ENCODE measurements around the gene PSPH. TPM values are rescaled to one million over a fixed set of nuclear protein-coding genes. Genes with fewer than 3 reads are reported as not detected.
A peak's percentile ranks its signal among the peaks of the same experiment; 100 is the strongest.
"Not testable (repeated sequence)": the region's sequence is repeated elsewhere in the genome, so short reads cannot be mapped to it uniquely, and the experiment has no call there.

The PSPH gene
- total and polyA plus RNA-seq, 10 of the 15 experiments (the other 5 are each of a cell fraction or from before 2014, with no cell fraction given), result 5.2 to 36.4 (median 23.9) TPM

GRCh38 chr7:56081626-56082340 lies 30.5 kb upstream of the PSPH start:
- Histone ChIP-seq H3K79me2 (ENCODE audit: control insufficient read depth, insufficient read depth, low read length) (no peaks in the 10 kb centered on the region), H3K4me2 (ENCODE audit: control insufficient read depth, insufficient read depth) (no peak overlapping the region), H3K27ac (ENCODE audit: control insufficient read depth, insufficient read depth) (no peak overlapping the region), H3K36me3 (ENCODE audit: control insufficient read depth in 2 of 2, insufficient read depth in 2 of 2, low read length in 1 of 2) (peaks cover under 1 to 1% of the 10 kb centered on the region in 2 experiments; a peak in 3 of 4 replicates), H2AFZ (ENCODE audit: control insufficient read depth, low read depth, low read length) (no peak overlapping the region), H3K9ac (ENCODE audit: control insufficient read depth, insufficient read depth, low read length) (no peak overlapping the region), H4K20me1 (ENCODE audit: control insufficient read depth, insufficient read depth) (no peaks in the 10 kb centered on the region), H3K4me3 (no peak overlapping the region), H3K27me3 (replicated peaks in 1 of 2; ENCODE audit: control insufficient read depth in 2 of 2, insufficient read depth in 2 of 2, low read length in 1 of 2) (no peaks in the 10 kb centered on the region), H3K9me3 (replicated peaks; ENCODE audit: control insufficient read depth, insufficient read depth, low read length) (no peaks in the 10 kb centered on the region), H3K4me1 (ENCODE audit: control insufficient read depth, insufficient read depth, low read length) (no peaks in the 10 kb centered on the region)
- intact Hi-C loops (cut with micrococcal nuclease; ENCODE audit: unreplicated experiment) (no loop called here), in situ Hi-C loops (cut with MboI) (no loop called here)
- no TSS peak for BruUV-seq (replicated peaks)
- ATAC-seq, result no peak
- 0 out of 2 replicates have a peak, but pooled peaks have one; percentile 28 for TF ChIP-seq POLR2A (IDR thresholded peaks at IDR 0.05; ENCODE audit: low read depth, low read length)
- no peak for TF ChIP-seq RELA (IDR thresholded peaks at IDR 0.05; ENCODE audit: borderline replicate concordance, partially characterized antibody)
- ChIA-PET SMC1A (ENCODE audit: uncharacterized antibody, unreplicated experiment) (no interaction called here), RAD21 (ENCODE audit: unreplicated experiment) (no interaction called here), CTCF (no interaction called here), POLR2A (no interaction called here)
- WGBS (ENCODE audit: insufficient coverage, insufficient replicate concordance, low lambda C conversion rate, missing lambda C conversion rate), result 95% methylated on average over 29 of the region's 29 CpGs
- DNase-seq (ENCODE audit: low read depth, low spot score), result no peak
- FAIRE-seq, result no peak

- H3K36me3 ChIP-seq (ENCODE audit: control insufficient read depth in 2 of 2, insufficient read depth in 2 of 2, low read length in 1 of 2); CTCF ChIA-PET; BruUV-seq (replicated peaks); in situ Hi-C loops (cut with MboI); DNase-seq (ENCODE audit: low read depth, low spot score); POLR2A ChIA-PET; H3K27me3 ChIP-seq (replicated peaks in 1 of 2; ENCODE audit: control insufficient read depth in 2 of 2, insufficient read depth in 2 of 2, low read length in 1 of 2); ATAC-seq; H3K79me2 ChIP-seq (ENCODE audit: control insufficient read depth, insufficient read depth, low read length); H4K20me1 ChIP-seq (ENCODE audit: control insufficient read depth, insufficient read depth); H3K4me1 ChIP-seq (ENCODE audit: control insufficient read depth, insufficient read depth, low read length); H3K4me3 ChIP-seq; H3K9ac ChIP-seq (ENCODE audit: control insufficient read depth, insufficient read depth, low read length); H3K27ac ChIP-seq (ENCODE audit: control insufficient read depth, insufficient read depth); intact Hi-C loops (cut with micrococcal nuclease; ENCODE audit: unreplicated experiment); H3K9me3 ChIP-seq (replicated peaks; ENCODE audit: control insufficient read depth, insufficient read depth, low read length); SMC1A ChIA-PET (ENCODE audit: uncharacterized antibody, unreplicated experiment); H3K4me2 ChIP-seq (ENCODE audit: control insufficient read depth, insufficient read depth); RAD21 ChIA-PET (ENCODE audit: unreplicated experiment); H2AFZ ChIP-seq (ENCODE audit: control insufficient read depth, low read depth, low read length); FAIRE-seq: not testable (repeated sequence)
- 93% methylated on average over 19 of the region's 28 CpGs for whole genome bisulfite sequencing (ENCODE audit: insufficient coverage, insufficient replicate concordance, low lambda C conversion rate, missing lambda C conversion rate)
These were observed 29.6 kb upstream of the PSPH start for GRCh38 chr7:56080726-56081435.

Measured in GM12878 (cell line).